HEK293T (cell line): Measurements from ENCODE around the gene HLA-DRB5.

Source experiments
- ARNT ChIP-seq: fragments of 450-650 bp; IDR thresholded peaks from 2 replicates; pipeline ENCODE4 v1.6.1; 2017; ENCODE audit warnings: mild to moderate bottlenecking
- SP1 ChIP-seq: fragments of 450-650 bp; IDR thresholded peaks from 2 replicates; pipeline ENCODE4 v1.6.1; 2017
- TF ChIP-seq, protein P1 (sequence below): fragments of 450-650 bp; IDR thresholded peaks from 2 replicates; pipeline ENCODE4 v1.6.1; 2016

DNA sequence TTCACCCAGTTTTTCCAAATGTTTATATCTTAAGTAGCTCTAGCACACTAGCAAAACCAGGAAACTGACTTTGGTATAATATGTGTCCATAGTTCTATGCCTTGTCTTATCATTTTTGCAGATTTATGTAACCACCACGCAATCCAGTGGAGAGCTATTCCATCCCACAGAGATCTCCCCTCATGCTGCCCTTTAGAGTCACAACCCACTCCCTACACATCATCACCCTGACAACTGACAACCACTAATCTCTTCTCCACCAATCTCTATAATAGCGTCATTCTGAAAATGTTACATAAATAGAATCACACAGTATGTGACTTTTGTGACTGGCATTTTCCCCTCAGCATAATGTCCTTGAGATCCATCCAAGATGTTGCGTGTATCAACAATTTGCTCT lies 29.1 kb downstream of the HLA-DRB5 start:
- no peak for TF ChIP-seq ARNT
- no peak for TF ChIP-seq SP1
- TF ChIP-seq, protein P1, sequence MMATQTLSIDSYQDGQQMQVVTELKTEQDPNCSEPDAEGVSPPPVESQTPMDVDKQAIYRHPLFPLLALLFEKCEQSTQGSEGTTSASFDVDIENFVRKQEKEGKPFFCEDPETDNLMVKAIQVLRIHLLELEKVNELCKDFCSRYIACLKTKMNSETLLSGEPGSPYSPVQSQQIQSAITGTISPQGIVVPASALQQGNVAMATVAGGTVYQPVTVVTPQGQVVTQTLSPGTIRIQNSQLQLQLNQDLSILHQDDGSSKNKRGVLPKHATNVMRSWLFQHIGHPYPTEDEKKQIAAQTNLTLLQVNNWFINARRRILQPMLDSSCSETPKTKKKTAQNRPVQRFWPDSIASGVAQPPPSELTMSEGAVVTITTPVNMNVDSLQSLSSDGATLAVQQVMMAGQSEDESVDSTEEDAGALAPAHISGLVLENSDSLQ: no peak
